Measurements from ENCODE around the gene INAFM1. TPM values are rescaled to one million over a fixed set of nuclear protein-coding genes. Genes with fewer than 3 reads are reported as not detected.
"Not testable (repeated sequence)": the region's sequence is repeated elsewhere in the genome, so short reads cannot be mapped to it uniquely, and the experiment has no call there.

INAFM1 gene
- total and polyA plus RNA-seq, 9 of the 15 experiments (the other 6 are each of a cell fraction or from before 2014, with no cell fraction given) = 0.71 to 30.9 (median 3.1) TPM

DNA sequence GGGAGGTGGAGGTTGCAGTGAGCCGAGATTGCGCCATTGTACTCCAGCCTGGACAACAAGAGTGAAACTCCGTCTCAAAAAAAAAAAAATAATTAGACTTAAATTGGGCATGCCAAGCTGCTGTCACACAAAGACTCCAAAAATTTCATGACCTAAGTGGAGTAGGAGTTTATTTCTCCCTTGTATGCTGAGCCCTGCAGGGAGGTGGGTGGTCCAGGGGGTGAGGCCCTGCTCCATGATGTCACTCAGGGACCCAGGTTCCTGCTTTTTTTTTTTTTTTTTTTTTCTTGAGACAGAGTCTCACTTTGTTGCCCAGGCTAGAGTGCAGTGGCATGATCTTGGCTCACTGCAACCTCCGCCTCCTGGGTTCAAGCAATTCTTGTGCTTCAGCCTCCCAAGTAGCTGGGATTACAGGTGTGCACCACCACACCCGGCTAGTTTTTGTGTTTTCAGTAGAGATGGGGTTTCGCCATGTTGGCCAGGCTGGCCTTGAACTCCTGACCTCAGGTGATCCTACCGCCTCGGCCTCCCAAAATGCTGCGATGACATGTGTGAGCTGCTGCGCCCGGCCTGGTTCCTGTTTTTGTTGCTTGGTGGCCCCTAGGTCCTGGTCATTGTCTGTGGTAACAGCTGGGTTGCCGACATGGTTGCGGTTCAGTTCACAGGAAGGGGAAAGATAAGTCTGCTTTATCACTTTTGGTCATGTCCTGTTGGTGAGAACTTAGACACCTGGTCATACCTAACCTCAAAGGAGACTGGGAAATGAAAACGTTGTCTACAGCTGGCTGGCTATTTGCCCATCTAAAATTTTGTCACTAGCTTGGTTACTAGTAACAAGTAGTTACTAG, 12.5 kb upstream of the INAFM1 start:
- H3K9me1 ChIP-seq (ENCODE audit: control insufficient read depth, insufficient read depth, low read length); H3K9ac ChIP-seq (ENCODE audit: insufficient read depth in 1 of 2, low read depth in 2 of 2, low read length in 2 of 2); H2AFZ ChIP-seq (ENCODE audit: low read depth, low read length); CTCF ChIA-PET (ENCODE audit: low intra/inter-chr PET ratio); H3K9me3 ChIP-seq (replicated peaks; ENCODE audit: control insufficient read depth, insufficient read depth, low read depth, low read length); H3K4me2 ChIP-seq (ENCODE audit: insufficient read depth, low read length); in situ Hi-C loops (cut with MboI); intact Hi-C loops (cut with micrococcal nuclease); H4K20me1 ChIP-seq (replicated peaks; ENCODE audit: control insufficient read depth, insufficient read depth, low read length); H3K4me3 ChIP-seq; H3K27me3 ChIP-seq (ENCODE audit: control insufficient read depth in 2 of 2, insufficient read depth in 2 of 2, low read length in 2 of 2); BruUV-seq (replicated peaks); H3K27ac ChIP-seq (ENCODE audit: extremely low read depth, low read depth, low read length); TF ChIP-seq NR2C1 (tag; IDR thresholded peaks at IDR 0.05): not testable (repeated sequence)
- POLR2A ChIA-PET = interaction anchor here (0.6 to 2.9 kb wide), 6 partner anchors 9 to 166 kb away, joined by 3 to 18 read pairs (median 3); partner anchors contain the start of gene INAFM1
- Histone ChIP-seq H3K4me1 (replicated peaks in 1 of 2; ENCODE audit: control insufficient read depth in 2 of 2, insufficient read depth in 2 of 2, low read length in 2 of 2) (peaks cover 8 to 26% of the 10 kb centered on the region in 2 experiments; a peak in 4 of 5 replicates), H3K79me2 (ENCODE audit: control insufficient read depth, insufficient read depth, low read length) (peaks cover 31% of the 10 kb centered on the region), H3K36me3 (ENCODE audit: control insufficient read depth, insufficient read depth, low read length) (peaks cover 77% of the 10 kb centered on the region; the same call in 2 of the 3 replicates)
- DNase-seq (ENCODE audit: extremely low read depth in 1 of 4, low spot score in 3 of 4) = peak in 1 of 4 experiments; percentile 62
- peak; percentile 89 for FAIRE-seq
- 53% methylated on average over 12 of the region's 14 CpGs for WGBS (ENCODE audit: insufficient coverage, low coverage, missing lambda C conversion rate)
- ATAC-seq = peak; percentile 14
- TF ChIP-seq, protein P1, sequence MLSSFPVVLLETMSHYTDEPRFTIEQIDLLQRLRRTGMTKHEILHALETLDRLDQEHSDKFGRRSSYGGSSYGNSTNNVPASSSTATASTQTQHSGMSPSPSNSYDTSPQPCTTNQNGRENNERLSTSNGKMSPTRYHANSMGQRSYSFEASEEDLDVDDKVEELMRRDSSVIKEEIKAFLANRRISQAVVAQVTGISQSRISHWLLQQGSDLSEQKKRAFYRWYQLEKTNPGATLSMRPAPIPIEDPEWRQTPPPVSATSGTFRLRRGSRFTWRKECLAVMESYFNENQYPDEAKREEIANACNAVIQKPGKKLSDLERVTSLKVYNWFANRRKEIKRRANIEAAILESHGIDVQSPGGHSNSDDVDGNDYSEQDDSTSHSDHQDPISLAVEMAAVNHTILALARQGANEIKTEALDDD (IDR thresholded peaks at IDR 0.05) = peak; percentile 98
- peak; percentile 14 for TF ChIP-seq MEIS2 (IDR thresholded peaks at IDR 0.05; ENCODE audit: partially characterized antibody)
- TF ChIP-seq ARID1B (IDR thresholded peaks at IDR 0.05) = peak; percentile 71
- TF ChIP-seq SOX6 (IDR thresholded peaks at IDR 0.05) = peak; percentile 25; the same call in 1 of the 2 replicates
- peak; percentile 50; the same call in 1 of the 2 replicates for TF ChIP-seq FOXP1 (CRISPR knock-in tag; IDR thresholded peaks at IDR 0.05)
- peak; percentile 10; the same call in 1 of the 2 replicates for TF ChIP-seq MTA2 (IDR thresholded peaks at IDR 0.05; ENCODE audit: low read depth)
- TF ChIP-seq NR2C1 (IDR thresholded peaks at IDR 0.05) = peak; percentile 35; the same call in 1 of the 2 replicates
- TF ChIP-seq TCF3 (CRISPR knock-in tag; IDR thresholded peaks at IDR 0.05) = peak; percentile 86
- TF ChIP-seq RAD51 (IDR thresholded peaks at IDR 0.05; ENCODE audit: borderline replicate concordance, low read depth) = 0 out of 2 replicates have a peak, but pooled peaks have one; percentile 30
- TF ChIP-seq CBFB (CRISPR knock-in tag; IDR thresholded peaks at IDR 0.05) = peak; percentile 37; the same call in 1 of the 2 replicates
- TF ChIP-seq STAT5A (IDR thresholded peaks at IDR 0.05; ENCODE audit: borderline replicate concordance, low read length) = 0 out of 2 replicates have a peak, but pooled peaks have one; percentile 29
- TF ChIP-seq, protein P2, sequence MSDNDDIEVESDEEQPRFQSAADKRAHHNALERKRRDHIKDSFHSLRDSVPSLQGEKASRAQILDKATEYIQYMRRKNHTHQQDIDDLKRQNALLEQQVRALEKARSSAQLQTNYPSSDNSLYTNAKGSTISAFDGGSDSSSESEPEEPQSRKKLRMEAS (CRISPR knock-in tag; IDR thresholded peaks at IDR 0.05) = peak; percentile 85
- peak; percentile 63 for TF ChIP-seq GABPB1 (CRISPR knock-in tag; IDR thresholded peaks at IDR 0.05)
- peak; percentile 78 for TF ChIP-seq KLF16 (IDR thresholded peaks at IDR 0.05)
- TF ChIP-seq GATA2 (CRISPR knock-in tag; IDR thresholded peaks at IDR 0.05) = peak; percentile 46; the same call in 1 of the 2 replicates
- peak; percentile 98 for TF ChIP-seq TFAP4 (CRISPR knock-in tag; IDR thresholded peaks at IDR 0.05; ENCODE audit: borderline replicate concordance)

Data from K562 (cell line).